Measurements from ENCODE around the gene ELOB. TPM values are rescaled to one million over a fixed set of nuclear protein-coding genes. Genes with fewer than 3 reads are reported as not detected.

Gene ELOB
- total and polyA plus RNA-seq, 2 of the 13 experiments (the other 11 are each of a cell fraction or from before 2014, with no cell fraction given) = 208 to 225 TPM

DNA sequence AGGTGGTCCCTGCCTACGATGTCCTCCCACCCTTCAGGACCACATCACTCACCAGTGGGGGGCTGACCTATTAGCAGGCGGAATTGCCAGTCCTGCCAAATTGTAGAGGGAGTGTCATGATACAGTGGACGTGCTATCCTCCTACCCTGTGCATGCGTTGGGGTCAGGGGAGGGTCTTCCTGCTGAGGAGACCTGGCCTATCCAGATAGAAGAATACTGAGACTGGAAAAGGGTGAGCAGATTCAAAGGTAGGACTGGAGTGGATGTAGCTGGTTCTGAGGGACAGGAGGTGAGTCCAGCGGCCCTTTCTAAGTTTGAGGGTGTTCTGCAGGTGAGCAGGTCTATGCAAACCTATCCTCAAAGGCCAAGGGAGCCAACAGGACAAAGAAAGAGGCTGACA lies 29.2 kb upstream of the ELOB start (continued):
- TF ChIP-seq, protein P1, sequence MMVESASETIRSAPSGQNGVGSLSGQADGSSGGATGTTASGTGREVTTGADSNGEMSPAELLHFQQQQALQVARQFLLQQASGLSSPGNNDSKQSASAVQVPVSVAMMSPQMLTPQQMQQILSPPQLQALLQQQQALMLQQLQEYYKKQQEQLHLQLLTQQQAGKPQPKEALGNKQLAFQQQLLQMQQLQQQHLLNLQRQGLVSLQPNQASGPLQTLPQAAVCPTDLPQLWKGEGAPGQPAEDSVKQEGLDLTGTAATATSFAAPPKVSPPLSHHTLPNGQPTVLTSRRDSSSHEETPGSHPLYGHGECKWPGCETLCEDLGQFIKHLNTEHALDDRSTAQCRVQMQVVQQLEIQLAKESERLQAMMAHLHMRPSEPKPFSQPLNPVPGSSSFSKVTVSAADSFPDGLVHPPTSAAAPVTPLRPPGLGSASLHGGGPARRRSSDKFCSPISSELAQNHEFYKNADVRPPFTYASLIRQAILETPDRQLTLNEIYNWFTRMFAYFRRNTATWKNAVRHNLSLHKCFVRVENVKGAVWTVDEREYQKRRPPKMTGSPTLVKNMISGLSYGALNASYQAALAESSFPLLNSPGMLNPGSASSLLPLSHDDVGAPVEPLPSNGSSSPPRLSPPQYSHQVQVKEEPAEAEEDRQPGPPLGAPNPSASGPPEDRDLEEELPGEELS (CRISPR knock-in tag; IDR thresholded peaks at IDR 0.05) = no peak

DNA sequence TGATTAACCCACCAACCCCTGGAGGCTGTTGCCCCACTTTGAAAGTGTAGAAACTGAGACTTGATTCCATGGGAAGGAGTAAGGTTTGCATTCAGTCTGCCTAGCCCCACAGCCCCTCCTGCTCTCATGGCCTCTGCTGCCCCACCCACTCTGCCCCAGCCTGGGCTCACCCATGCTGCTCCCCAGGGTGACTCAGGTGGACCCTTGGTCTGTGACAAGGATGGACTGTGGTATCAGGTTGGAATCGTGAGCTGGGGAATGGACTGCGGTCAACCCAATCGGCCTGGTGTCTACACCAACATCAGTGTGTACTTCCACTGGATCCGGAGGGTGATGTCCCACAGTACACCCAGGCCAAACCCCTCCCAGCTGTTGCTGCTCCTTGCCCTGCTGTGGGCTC lies 27.6 kb upstream of the ELOB start:
- Histone ChIP-seq H3K27me3 (ENCODE audit: control insufficient read depth in 1 of 2, insufficient read depth in 2 of 2, low read length in 2 of 2) (peaks cover 0 to 33% of the 10 kb centered on the region in 2 experiments; a peak in 3 of 5 replicates), H3K4me1 (ENCODE audit: insufficient read depth, low read length) (peaks cover 12% of the 10 kb centered on the region), H3K9me3 (ENCODE audit: low read length) (peaks cover 4% of the 10 kb centered on the region; the same call in 1 of the 2 replicates), H3K4me2 (ENCODE audit: low read depth, low read length) (no peak overlapping the region), H3K27ac (ENCODE audit: extremely low read length, insufficient read depth, low read length) (no peak overlapping the region), H2AFZ (ENCODE audit: low read length) (no peak overlapping the region), H4K20me1 (ENCODE audit: insufficient read depth, low read length) (no peaks in the 10 kb centered on the region), H3K36me3 (replicated peaks in 1 of 2; ENCODE audit: control insufficient read depth in 1 of 2, insufficient read depth in 2 of 2, low read length in 2 of 2) (no peaks in the 10 kb centered on the region), H3K9ac (ENCODE audit: insufficient read depth, low read depth, low read length) (no peak overlapping the region), H3K79me2 (ENCODE audit: insufficient read depth, low read length) (no peaks in the 10 kb centered on the region), H3K4me3 (replicated peaks in 1 of 3; ENCODE audit: insufficient read depth in 1 of 3, low read depth in 2 of 3, low read length in 3 of 3) (no peak overlapping the region)
- WGBS (ENCODE audit: low lambda C conversion rate) = no CpG with 5 or more reads among the region's 4 CpGs
- CTCF ChIA-PET (ENCODE audit: low intra/inter-chr PET ratio, low total read pairs) = no interaction called here
- DNase-seq (ENCODE audit: low spot score) (no peak), ATAC-seq (peak; percentile 58; the same call in 2 of the 3 replicates), FAIRE-seq (no peak)
- BruUV-seq (replicated peaks) = no TSS peak
- POLR2A ChIA-PET = no interaction called here
- in situ Hi-C loops (cut with HindIII; ENCODE audit: extremely low pct_ligation_motif_present, low pct_unique_long_range_greater_than_20kb) (no loop called here), intact Hi-C loops (cut with micrococcal nuclease; ENCODE audit: unreplicated experiment) (no loop called here)
- TF ChIP-seq, protein P2, sequence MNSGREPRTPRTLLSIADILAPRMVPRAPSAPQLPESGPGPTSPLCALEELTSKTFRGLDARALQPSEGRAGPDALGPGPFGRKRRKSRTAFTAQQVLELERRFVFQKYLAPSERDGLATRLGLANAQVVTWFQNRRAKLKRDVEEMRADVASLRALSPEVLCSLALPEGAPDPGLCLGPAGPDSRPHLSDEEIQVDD (CRISPR knock-in tag; IDR thresholded peaks at IDR 0.05; ENCODE audit: borderline replicate concordance) = no peak
- TF ChIP-seq ZNF296 (CRISPR knock-in tag; conservative IDR thresholded peaks at IDR 0.05) (no peak), GTF2F1 (IDR thresholded peaks at IDR 0.05; ENCODE audit: low read length) (no peak), ZNF556 (CRISPR knock-in tag; IDR thresholded peaks at IDR 0.05; ENCODE audit: borderline replicate concordance) (no peak), KMT2A (CRISPR knock-in tag; IDR thresholded peaks at IDR 0.05) (no peak), RAD21 (CRISPR knock-in tag; IDR thresholded peaks at IDR 0.05) (no peak), HNRNPLL (IDR thresholded peaks at IDR 0.05; ENCODE audit: low read depth, low read length, poor library complexity, severe bottlenecking) (no peak), GATAD1 (CRISPR knock-in tag; IDR thresholded peaks at IDR 0.05) (no peak), HNF4A (CRISPR knock-in tag; IDR thresholded peaks at IDR 0.05) (no peak), TBX3 (IDR thresholded peaks at IDR 0.05; ENCODE audit: borderline replicate concordance) (no peak)

Data from HepG2 (cell line).